OCI-LY7 (cell line): ENCODE data around the gene NGEF. TPM values are rescaled to one million over a fixed set of nuclear protein-coding genes. Genes with fewer than 3 reads are reported as not detected.

Source experiments
- BruUV-seq: library from RNA; stranded (reverse); fragments of 400-500 nt; replicated peaks from 2 replicates; lab custom pipeline; 2021; lab: Mats Ljungman, UMichigan
- CTCF ChIA-PET: fragments of 300-600 bp; sonication (Branson Sonifier 250); formaldehyde crosslinking; loops from one replicate; lab custom pipeline; 2022; ENCODE audit warnings: antibody characterized with exemption; ENCODE audit not compliant: unreplicated experiment; lab: Charles Lee
- POLR2A ChIA-PET: fragments of 300-600 bp; sonication (Branson Sonifier 250); formaldehyde crosslinking; loops from one replicate; lab custom pipeline; 2022; ENCODE audit warnings: antibody characterized with exemption; lab: Charles Lee
- DNase-seq: peaks from one replicate; pipeline ENCODE4 v3.0.0-alpha.2; 2015; ENCODE audit warnings: low spot score
- H2AFZ ChIP-seq: fragments of 200-600 bp; sonication (generic), shearing (Covaris generic); 2 replicates; pipeline ENCODE4 v1.6.1; 2014; ENCODE audit warnings: mild to moderate bottlenecking, antibody characterized with exemption, low read length, moderate library complexity
- H3K27ac ChIP-seq: fragments of 200-600 bp; sonication (generic); 2 replicates; pipeline ENCODE4 v1.5.1; 2014; ENCODE audit warnings: mixed run types, low read depth, mild to moderate bottlenecking, moderate library complexity, low read length, inconsistent platforms; ENCODE audit not compliant: poor library complexity, severe bottlenecking
- H3K36me3 ChIP-seq: fragments of 200-600 bp; sonication (generic); 2 replicates; pipeline ENCODE4 v1.6.1; 2014; ENCODE audit warnings: mild to moderate bottlenecking, antibody characterized with exemption, low read length, moderate library complexity, mixed read lengths; ENCODE audit not compliant: insufficient read depth
- H3K4me1 ChIP-seq: fragments of 200-600 bp; sonication (generic); 2 replicates; pipeline ENCODE4 v1.5.1; 2014; ENCODE audit warnings: mild to moderate bottlenecking, low read length; ENCODE audit not compliant: insufficient read depth, poor library complexity, severe bottlenecking
- H3K4me2 ChIP-seq: fragments of 200-600 bp; sonication (generic); 2 replicates; pipeline ENCODE4 v1.6.1; 2014; ENCODE audit warnings: mild to moderate bottlenecking, low read length
- H3K4me3 ChIP-seq: fragments of 200-600 bp; sonication (generic); 2 replicates; pipeline ENCODE4 v1.5.1; 2014; ENCODE audit warnings: mild to moderate bottlenecking, low read depth, low read length; ENCODE audit not compliant: poor library complexity, severe bottlenecking
- H3K79me2 ChIP-seq: fragments of 200-600 bp; sonication (generic); 2 replicates; pipeline ENCODE4 v1.6.1; 2016; ENCODE audit warnings: low read depth, mild to moderate bottlenecking, low read length, moderate library complexity, mixed read lengths; ENCODE audit not compliant: insufficient read depth
- H3K9me2 ChIP-seq: fragments of 200-600 bp; sonication (generic); 2 replicates; pipeline ENCODE4 v1.6.1; 2016; ENCODE audit warnings: mild to moderate bottlenecking, low read length, mixed read lengths; ENCODE audit not compliant: insufficient read depth
- H3K9me3 ChIP-seq: fragments of 200-600 bp; sonication (generic); 2 replicates; pipeline ENCODE4 v1.6.1; 2014; ENCODE audit warnings: mild to moderate bottlenecking, mixed run types, low read length, mixed read lengths
- H4K20me1 ChIP-seq: fragments of 200-600 bp; sonication (generic); 2 replicates; pipeline ENCODE4 v1.6.1; 2014; ENCODE audit warnings: mild to moderate bottlenecking, antibody characterized with exemption, low read length, moderate library complexity, mixed read lengths; ENCODE audit not compliant: insufficient read depth
- EZH2phosphoT487 ChIP-seq: fragments of 200-600 bp; sonication (generic); IDR thresholded peaks from 2 replicates; pipeline ENCODE4 v1.6.1; 2018; ENCODE audit warnings: low read depth, borderline replicate concordance, mild to moderate bottlenecking, mixed run types, antibody characterized with exemption, low read length, moderate library complexity, mixed read lengths
- intact Hi-C: fragments of 100-400 bp; cut with micrococcal nuclease; formaldehyde crosslinking; loops from one replicate; pipeline ENCODE4 v1.10.0; 2022; ENCODE audit not compliant: unreplicated experiment
- total RNA-seq, 2 experiments: library from RNA; depleted of rRNA in 1 of 2; stranded (reverse); fragments of >200 nt in 1 of 2; shearing (Covaris generic) in 1 of 2; gene quantifications; 2 replicates each; pipeline ENCODE4 v1.2.3, GENCODE V29; 2014 to 2022
- TF ChIP-seq, protein P1 (sequence below): fragments of 200-600 bp; sonication (generic); conservative IDR thresholded peaks from 2 replicates; pipeline ENCODE4 v1.5.1; 2014; ENCODE audit warnings: mild to moderate bottlenecking, antibody characterized with exemption, low read length, moderate library complexity, mixed read lengths

The NGEF gene
- total RNA-seq, 2 experiments from 2014 or later: 0.82 TPM; not detected in 1

DNA sequence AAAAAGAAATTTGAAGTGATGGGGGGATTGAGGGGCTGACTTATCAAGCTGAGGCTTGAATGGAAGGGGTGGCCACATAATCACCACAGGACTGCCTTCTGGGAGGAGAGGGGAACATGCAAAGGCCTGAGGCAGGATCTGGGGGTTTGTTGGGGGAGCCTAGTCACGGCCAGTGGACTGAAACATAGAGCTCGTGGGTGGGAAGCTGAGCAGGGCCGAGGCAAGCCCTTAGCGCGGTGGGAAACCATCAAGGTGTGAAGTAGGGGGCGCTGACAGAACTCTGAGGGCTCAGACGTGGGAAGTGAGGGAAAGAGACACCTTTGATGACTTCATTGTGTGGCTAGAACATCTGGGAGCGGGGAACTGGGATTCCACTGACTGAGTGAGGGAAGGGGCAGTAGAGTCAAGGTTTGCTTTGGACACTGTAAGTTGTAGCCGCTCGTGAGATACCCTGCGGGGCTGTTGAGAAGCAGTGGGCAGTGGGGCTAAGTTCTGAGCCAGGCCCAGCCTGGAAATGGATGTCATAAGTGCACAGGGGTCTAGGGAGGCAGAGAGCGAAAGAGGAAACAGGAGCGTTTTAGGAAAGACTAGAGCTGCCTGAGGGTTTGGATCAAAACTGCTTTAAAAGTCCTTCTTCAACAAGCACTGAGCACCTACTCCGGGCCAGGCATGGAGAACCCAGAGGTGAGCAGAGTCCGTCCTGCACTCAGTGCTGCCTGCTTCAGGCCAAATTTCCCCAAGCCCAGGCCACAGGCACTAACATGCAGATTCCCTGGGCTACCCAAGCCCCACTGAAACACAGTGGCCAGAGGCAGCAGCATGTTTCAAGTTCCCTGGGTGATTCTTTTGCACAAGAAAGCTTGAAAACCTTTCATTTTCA lies 143.7 kb downstream of the NGEF start:
- no TSS peak for BruUV-seq
- no peak for DNase-seq
- Histone ChIP-seq H3K79me2 (no peaks in the 10 kb centered on the region), H3K4me3 (no peak overlapping the region), H2AFZ (no peak overlapping the region), H3K4me2 (no peak overlapping the region), H4K20me1 (no peaks in the 10 kb centered on the region), H3K27ac (no peak overlapping the region), H3K4me1 (no peaks in the 10 kb centered on the region), H3K9me2 (no peaks in the 10 kb centered on the region), H3K9me3 (no peaks in the 10 kb centered on the region), H3K36me3 (no peaks in the 10 kb centered on the region)
- CTCF ChIA-PET: no interaction called here
- intact Hi-C loops: no loop called here
- no peak for TF ChIP-seq EZH2phosphoT487
- TF ChIP-seq, protein P1, sequence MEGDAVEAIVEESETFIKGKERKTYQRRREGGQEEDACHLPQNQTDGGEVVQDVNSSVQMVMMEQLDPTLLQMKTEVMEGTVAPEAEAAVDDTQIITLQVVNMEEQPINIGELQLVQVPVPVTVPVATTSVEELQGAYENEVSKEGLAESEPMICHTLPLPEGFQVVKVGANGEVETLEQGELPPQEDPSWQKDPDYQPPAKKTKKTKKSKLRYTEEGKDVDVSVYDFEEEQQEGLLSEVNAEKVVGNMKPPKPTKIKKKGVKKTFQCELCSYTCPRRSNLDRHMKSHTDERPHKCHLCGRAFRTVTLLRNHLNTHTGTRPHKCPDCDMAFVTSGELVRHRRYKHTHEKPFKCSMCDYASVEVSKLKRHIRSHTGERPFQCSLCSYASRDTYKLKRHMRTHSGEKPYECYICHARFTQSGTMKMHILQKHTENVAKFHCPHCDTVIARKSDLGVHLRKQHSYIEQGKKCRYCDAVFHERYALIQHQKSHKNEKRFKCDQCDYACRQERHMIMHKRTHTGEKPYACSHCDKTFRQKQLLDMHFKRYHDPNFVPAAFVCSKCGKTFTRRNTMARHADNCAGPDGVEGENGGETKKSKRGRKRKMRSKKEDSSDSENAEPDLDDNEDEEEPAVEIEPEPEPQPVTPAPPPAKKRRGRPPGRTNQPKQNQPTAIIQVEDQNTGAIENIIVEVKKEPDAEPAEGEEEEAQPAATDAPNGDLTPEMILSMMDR: no peak
- POLR2A ChIA-PET: interaction anchor here (0.6 to 1.0 kb wide), 3 partner anchors 16 to 355 kb away, joined by 3 to 6 read pairs (median 3); no protein-coding TSS in a partner anchor

DNA sequence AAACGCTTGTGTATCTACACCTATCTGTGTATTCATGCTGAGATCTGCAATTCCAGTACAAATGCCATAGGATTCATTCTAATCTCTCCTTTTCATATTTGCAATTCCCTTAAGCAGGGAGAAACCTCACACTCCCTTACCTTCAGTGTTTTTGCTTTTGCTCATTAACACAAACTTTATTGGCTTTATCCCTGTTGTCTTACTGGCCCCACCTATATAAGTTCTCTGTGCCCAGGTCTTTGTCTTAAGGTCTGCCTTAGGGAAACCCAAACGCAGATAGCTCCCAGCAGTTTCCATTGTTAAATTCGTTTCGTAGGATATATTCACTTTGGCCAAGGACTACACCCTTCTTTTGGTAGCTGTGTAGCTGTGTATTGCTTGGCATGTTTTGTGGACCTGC lies 147.0 kb downstream of the NGEF start:
- TF ChIP-seq EZH2phosphoT487: no peak
- TF ChIP-seq, protein P1: no peak
- Histone ChIP-seq H3K36me3 (no peaks in the 10 kb centered on the region), H3K9me3 (no peaks in the 10 kb centered on the region), H3K4me3 (no peak overlapping the region), H3K9me2 (no peaks in the 10 kb centered on the region), H3K4me1 (no peaks in the 10 kb centered on the region), H4K20me1 (no peaks in the 10 kb centered on the region), H3K27ac (no peak overlapping the region), H2AFZ (no peak overlapping the region), H3K79me2 (no peaks in the 10 kb centered on the region), H3K4me2 (no peak overlapping the region)
- POLR2A ChIA-PET: interaction anchor here (0.7 kb wide), 1 partner anchor 75 kb away, joined by 3 read pairs; no protein-coding TSS in a partner anchor
- DNase-seq: no peak
- BruUV-seq: no TSS peak
- intact Hi-C loops: no loop called here
- CTCF ChIA-PET: no interaction called here

DNA sequence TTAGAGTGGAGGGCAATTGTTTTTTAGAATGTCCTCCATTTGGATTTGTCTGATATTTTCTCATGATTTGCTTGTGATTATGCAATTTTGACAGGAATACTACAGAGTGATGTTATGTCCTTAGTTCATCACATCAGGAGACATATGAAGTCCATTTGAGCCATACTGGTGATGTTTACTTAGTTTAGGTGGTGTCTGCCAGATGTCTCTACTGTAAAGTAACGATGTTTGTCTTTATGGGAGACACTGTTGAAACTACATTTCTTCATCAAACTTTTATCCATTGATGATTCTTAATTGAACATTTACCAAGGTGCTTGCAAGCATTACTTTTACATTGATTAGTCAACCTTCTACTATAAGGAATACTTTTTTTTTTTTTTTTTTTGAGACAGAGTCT lies 147.9 kb downstream of the NGEF start:
- TF ChIP-seq, protein P1: no peak
- TF ChIP-seq EZH2phosphoT487: no peak
- intact Hi-C loops: no loop called here
- no peak for DNase-seq
- no peak overlapping the region for H3K4me2 ChIP-seq
- H3K4me3 ChIP-seq: no peak overlapping the region
- BruUV-seq: no TSS peak
- no peaks in the 10 kb centered on the region for H3K4me1 ChIP-seq
- no peaks in the 10 kb centered on the region for H4K20me1 ChIP-seq
- no peaks in the 10 kb centered on the region for H3K79me2 ChIP-seq
- ChIA-PET POLR2A (interaction anchor here (0.7 kb wide), 1 partner anchor 76 kb away, joined by 3 read pairs; no protein-coding TSS in a partner anchor), CTCF (no interaction called here)
- H3K36me3 ChIP-seq: no peaks in the 10 kb centered on the region
- no peak overlapping the region for H3K27ac ChIP-seq
- no peaks in the 10 kb centered on the region for H3K9me2 ChIP-seq
- no peaks in the 10 kb centered on the region for H3K9me3 ChIP-seq
- no peak overlapping the region for H2AFZ ChIP-seq
